Gastrocnemius medialis (tissue), 4 donors: ENCODE results near the gene SRPK3. TPM values are rescaled to one million over a fixed set of nuclear protein-coding genes. Genes with fewer than 3 reads are reported as not detected.

Experiments
- ATAC-seq, 2 donors: fragments of 150-250 bp; one replicate each; pipeline ENCODE4 v1.9.1; 2016
- DNase-seq, 2 donors: peaks; one replicate each; pipeline ENCODE4 v3.0.0-alpha.2; 2019
- H3K27ac ChIP-seq, 4 donors: fragments of 200-600 bp; sonication (generic); 1 replicate in 1 of 4; 2 replicates in 3 of 4; pipeline ENCODE4 v1.5.1; 2016 to 2018; ENCODE audit warnings: mild to moderate bottlenecking in 2 of 4, moderate library complexity in 1 of 4
- H3K27me3 ChIP-seq, 3 donors: fragments of 200-600 bp; sonication (generic) in 2 of 3; 1 replicate in 1 of 3; 2 replicates in 2 of 3; pipeline versions ENCODE4 v1.5.1 to v1.6.0; 2016 to 2019; ENCODE audit warnings: mild to moderate bottlenecking in 1 of 3, moderate library complexity in 1 of 3
- H3K36me3 ChIP-seq, 2 donors: fragments of 200-600 bp; sonication (generic) in 1 of 2; one replicate each; pipeline ENCODE4 v1.5.1; 2017 to 2018
- H3K4me1 ChIP-seq, 2 donors: fragments of 200-600 bp; sonication (generic) in 1 of 2; one replicate each; pipeline ENCODE4 v1.5.1; 2016 to 2017; ENCODE audit warnings: mild to moderate bottlenecking in 2 of 2
- H3K4me3 ChIP-seq, 4 donors: fragments of 200-600 bp; sonication (generic) in 3 of 4; 1 replicate in 1 of 4; 2 replicates in 3 of 4; pipeline ENCODE4 v1.5.1; 2016 to 2019; ENCODE audit warnings: mild to moderate bottlenecking in 2 of 4
- H3K9me3 ChIP-seq, 3 donors: fragments of 200-600 bp; sonication (generic) in 2 of 3; 1 replicate in 1 of 3; 2 replicates in 2 of 3; pipeline ENCODE4 v1.5.1; 2016 to 2019
- POLR2A ChIP-seq, 2 donors: fragments of 450-650 bp; IDR thresholded peaks; one replicate each; pipeline ENCODE4 v1.6.1; 2017; ENCODE audit warnings: antibody characterized with exemption in 2 of 2, mild to moderate bottlenecking in 2 of 2, moderate library complexity in 2 of 2
- in situ Hi-C, 4 donors: fragments of 200-750 bp; cut with MboI; loops; one replicate each; pipeline versions ENCODE4 v1.15.0 to v1.8.0; 2017; ENCODE audit warnings: low sequenced_read_pairs in 4 of 4
- intact Hi-C: fragments of 100-400 bp; cut with DNase I; formaldehyde crosslinking; loops from one replicate; pipeline ENCODE4 v1.15.1; 2023; ENCODE audit warnings: low total_unique reads
- total RNA-seq, 4 donors: library from RNA; depleted of rRNA; stranded (reverse); fragments of >200 nt; gene quantifications; one replicate each; pipeline versions ENCODE4 v1.1.0 to v1.2.3, GENCODE V29; 2016
- TF ChIP-seq, protein P1 (sequence below), 5 experiments: fragments of 450-650 bp in 3 of 5; fragments of 200-600 bp in 2 of 5; sonication (generic) in 2 of 5; IDR thresholded peaks in 4 of 5; conservative IDR thresholded peaks in 1 of 5; 1 replicate in 4 of 5; 2 replicates in 1 of 5; pipeline ENCODE4 v1.5.1; 2016 to 2019; ENCODE audit warnings: antibody characterized with exemption in 5 of 5, mild to moderate bottlenecking in 3 of 5, moderate library complexity in 3 of 5

The SRPK3 gene
- total RNA-seq, 4 donors from 2014 or later = 30.3 to 39.9 (median 33.8) TPM

DNA sequence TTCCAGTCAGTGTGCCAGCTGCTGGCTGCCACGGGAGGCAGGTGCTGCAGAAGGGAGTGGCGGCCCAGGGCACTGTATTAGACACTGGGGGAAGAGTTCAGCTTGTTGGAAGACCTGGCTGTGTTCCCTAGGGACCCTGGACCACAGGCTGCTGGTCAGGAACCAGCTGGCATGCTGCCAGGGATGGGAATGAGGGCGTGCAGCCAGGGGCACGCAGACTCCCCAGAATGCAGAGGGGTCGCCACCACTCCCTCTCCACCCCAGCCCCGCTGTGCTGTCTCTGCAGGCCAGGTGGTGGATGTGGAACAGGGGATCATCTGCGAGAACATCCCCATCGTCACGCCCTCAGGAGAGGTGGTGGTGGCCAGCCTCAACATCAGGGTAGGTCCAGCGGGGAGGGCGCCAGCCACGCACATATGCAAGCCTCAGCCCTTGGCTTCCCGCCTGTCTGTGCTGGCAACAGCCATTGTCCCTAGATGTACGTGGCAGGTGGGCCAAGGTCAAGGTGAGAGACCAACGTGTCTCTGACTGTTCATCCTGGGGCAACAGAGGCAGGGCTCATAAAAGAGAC, 43.9 kb upstream of the SRPK3 start:
- DNase-seq (no peak), ATAC-seq (no peak)
- Histone ChIP-seq H3K27me3 (no peaks in the 10 kb centered on the region), H3K4me1 (no peaks in the 10 kb centered on the region), H3K36me3 (peaks cover 0 to 14% of the 10 kb centered on the region in 2 donors), H3K4me3 (no peak overlapping the region), H3K27ac (no peak overlapping the region), H3K9me3 (no peaks in the 10 kb centered on the region)
- intact Hi-C loops (no loop called here), in situ Hi-C loops (no loop called here)
- no peak for TF ChIP-seq POLR2A (IDR thresholded peaks at IDR 0.05)
- TF ChIP-seq, protein P1, sequence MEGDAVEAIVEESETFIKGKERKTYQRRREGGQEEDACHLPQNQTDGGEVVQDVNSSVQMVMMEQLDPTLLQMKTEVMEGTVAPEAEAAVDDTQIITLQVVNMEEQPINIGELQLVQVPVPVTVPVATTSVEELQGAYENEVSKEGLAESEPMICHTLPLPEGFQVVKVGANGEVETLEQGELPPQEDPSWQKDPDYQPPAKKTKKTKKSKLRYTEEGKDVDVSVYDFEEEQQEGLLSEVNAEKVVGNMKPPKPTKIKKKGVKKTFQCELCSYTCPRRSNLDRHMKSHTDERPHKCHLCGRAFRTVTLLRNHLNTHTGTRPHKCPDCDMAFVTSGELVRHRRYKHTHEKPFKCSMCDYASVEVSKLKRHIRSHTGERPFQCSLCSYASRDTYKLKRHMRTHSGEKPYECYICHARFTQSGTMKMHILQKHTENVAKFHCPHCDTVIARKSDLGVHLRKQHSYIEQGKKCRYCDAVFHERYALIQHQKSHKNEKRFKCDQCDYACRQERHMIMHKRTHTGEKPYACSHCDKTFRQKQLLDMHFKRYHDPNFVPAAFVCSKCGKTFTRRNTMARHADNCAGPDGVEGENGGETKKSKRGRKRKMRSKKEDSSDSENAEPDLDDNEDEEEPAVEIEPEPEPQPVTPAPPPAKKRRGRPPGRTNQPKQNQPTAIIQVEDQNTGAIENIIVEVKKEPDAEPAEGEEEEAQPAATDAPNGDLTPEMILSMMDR (IDR thresholded peaks at IDR 0.05 in 4 of 5, conservative IDR thresholded peaks at IDR 0.05 in 1 of 5) = no peak

DNA sequence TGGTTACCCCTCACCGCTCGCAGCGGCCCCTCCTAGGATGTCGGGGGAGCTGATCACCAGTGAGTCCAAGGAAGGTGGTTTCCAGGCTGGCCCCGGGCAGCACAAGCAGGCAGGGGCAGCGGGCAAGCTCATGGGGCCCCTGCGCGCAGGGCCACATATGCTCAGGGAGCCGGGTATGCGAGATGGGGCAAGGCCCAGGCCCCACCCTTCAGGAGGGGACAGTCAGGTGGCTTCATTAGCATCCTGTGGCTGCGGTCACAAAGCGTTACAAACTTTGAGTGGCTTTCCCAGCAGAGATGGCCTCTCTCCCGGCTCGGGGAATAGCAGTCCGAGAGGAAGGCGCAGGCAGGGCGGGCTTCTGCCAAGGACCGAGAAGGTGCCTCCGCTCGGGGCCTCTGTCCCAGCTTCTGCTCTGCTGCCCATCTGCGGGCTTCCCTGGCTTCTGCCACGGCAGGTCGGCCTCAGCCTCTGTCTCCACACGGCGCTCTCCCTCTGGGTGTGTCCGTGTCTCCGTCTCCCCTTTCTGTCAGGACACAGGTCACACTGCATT, 42.7 kb upstream of the SRPK3 start:
- peaks cover 0 to 14% of the 10 kb centered on the region in 2 donors for H3K36me3 ChIP-seq
- intact Hi-C loops (no loop called here), in situ Hi-C loops (no loop called here)
- H3K27me3 ChIP-seq = no peaks in the 10 kb centered on the region
- no peaks in the 10 kb centered on the region for H3K9me3 ChIP-seq
- no peak overlapping the region for H3K4me3 ChIP-seq
- TF ChIP-seq, protein P1 (IDR thresholded peaks at IDR 0.05 in 4 of 5, conservative IDR thresholded peaks at IDR 0.05 in 1 of 5) = no peak
- no peak for TF ChIP-seq POLR2A (IDR thresholded peaks at IDR 0.05)
- DNase-seq (no peak), ATAC-seq (no peak)
- H3K4me1 ChIP-seq = peaks cover 0 to 3% of the 10 kb centered on the region in 2 donors
- H3K27ac ChIP-seq = no peak overlapping the region

DNA sequence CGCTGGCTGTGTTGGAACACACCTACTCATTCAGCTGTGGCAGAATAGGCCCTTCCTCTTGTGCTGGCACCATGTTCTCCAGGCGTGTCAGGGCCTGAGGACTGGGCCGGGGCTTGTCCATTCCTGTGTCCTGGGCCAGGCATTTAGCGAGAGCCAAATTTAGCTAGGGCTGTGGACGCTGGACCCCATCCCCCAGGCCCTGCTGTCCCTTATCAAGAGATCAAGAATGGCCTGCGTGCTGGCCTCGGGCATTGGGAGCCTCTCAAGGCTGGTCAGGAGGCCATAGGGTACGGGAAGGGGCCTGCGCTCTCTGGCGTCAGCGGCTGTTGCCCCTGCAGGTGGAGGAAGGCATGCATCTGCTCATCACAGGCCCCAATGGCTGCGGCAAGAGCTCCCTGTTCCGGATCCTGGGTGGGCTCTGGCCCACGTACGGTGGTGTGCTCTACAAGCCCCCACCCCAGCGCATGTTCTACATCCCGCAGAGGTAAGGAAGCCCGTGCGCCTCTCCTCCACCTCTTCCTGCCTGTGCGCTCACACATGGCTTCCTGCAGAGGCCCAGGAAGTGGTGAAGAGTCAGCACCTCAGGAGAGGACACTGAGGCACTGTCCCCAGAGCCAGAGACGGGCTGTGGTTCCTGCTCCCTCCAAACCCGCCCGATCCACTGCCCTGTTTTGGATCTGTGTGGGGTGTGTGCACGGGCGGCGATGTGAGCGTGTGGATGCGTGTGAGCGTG, 40.9 kb upstream of the SRPK3 start:
- in situ Hi-C loops (no loop called here), intact Hi-C loops (no loop called here)
- Histone ChIP-seq H3K4me3 (no peak overlapping the region), H3K36me3 (peaks cover 0 to 14% of the 10 kb centered on the region in 2 donors), H3K27me3 (no peaks in the 10 kb centered on the region), H3K27ac (no peak overlapping the region), H3K9me3 (no peaks in the 10 kb centered on the region), H3K4me1 (peaks cover 0 to 8% of the 10 kb centered on the region in 2 donors)
- ATAC-seq = no peak
- DNase-seq = no peak
- TF ChIP-seq, protein P1 (IDR thresholded peaks at IDR 0.05 in 4 of 5, conservative IDR thresholded peaks at IDR 0.05 in 1 of 5) = no peak
- no peak for TF ChIP-seq POLR2A (IDR thresholded peaks at IDR 0.05)

DNA sequence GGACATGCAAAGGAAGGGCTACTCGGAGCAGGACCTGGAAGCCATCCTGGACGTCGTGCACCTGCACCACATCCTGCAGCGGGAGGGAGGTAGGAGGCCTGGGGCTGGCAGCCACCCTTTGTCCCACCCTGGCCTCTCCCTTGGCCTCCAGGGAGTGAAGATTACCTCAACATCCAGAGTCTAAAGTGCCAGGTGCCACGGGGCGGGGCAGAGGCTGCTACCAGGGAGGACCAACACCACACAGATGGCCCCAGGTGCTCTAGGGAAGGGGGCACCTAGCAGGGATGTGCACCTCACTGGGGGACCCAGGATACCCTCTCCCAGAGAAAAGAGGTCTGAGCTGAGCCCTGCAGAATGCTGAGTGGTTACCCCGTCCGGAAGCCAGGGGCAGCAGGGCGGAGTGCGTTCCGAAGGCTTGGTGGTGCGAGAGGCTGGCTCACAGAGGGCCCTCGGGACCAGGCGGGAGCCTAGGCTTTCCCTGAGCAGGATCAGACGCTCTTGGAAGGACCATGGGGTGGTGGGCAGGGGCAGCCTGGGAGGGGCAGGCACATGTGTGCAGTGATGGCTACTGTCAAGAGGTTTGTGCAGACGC, 40.1 kb upstream of the SRPK3 start:
- H3K4me3 ChIP-seq = no peak overlapping the region
- no peaks in the 10 kb centered on the region for H3K9me3 ChIP-seq
- H3K27me3 ChIP-seq = no peaks in the 10 kb centered on the region
- TF ChIP-seq POLR2A (IDR thresholded peaks at IDR 0.05) = no peak
- TF ChIP-seq, protein P1 (IDR thresholded peaks at IDR 0.05 in 4 of 5, conservative IDR thresholded peaks at IDR 0.05 in 1 of 5) = no peak
- peaks cover 0 to 14% of the 10 kb centered on the region in 2 donors for H3K36me3 ChIP-seq
- H3K27ac ChIP-seq = no peak overlapping the region
- H3K4me1 ChIP-seq = peaks cover 0 to 8% of the 10 kb centered on the region in 2 donors
- ATAC-seq (no peak), DNase-seq (no peak)
- intact Hi-C loops (no loop called here), in situ Hi-C loops (no loop called here)
